GM12801 (cell line): ENCODE data around the gene EBLN1.

ENCODE experiments used
- TF ChIP-seq, protein P1 (sequence below): IDR thresholded peaks from one replicate; pipeline ENCODE4 v1.5.1; 2011; ENCODE audit warnings: control low read depth; ENCODE audit not compliant: insufficient read length; ENCODE audit errors: extremely low read depth

Gene EBLN1

DNA sequence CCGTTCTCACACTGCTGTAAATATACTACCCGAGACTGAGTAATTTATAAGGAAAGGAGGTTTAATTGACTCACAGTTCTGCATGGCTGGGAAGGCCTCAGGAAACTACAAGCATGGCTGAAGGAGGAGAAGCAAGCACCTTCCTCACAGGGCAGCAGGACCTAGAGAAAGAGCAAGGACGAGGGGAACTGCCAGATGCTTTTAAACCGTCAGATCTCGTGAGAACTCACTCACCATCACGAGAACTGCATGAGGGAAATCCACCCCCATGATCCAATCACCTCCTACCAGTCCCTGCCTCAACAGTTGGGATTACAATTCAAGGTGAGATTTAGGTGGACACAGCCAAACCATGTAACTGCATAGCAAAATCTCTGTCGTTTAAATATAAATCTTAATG, at the start of gene EBLN1:
Gene EBLN1 (minus strand): TSS at position 174 of the 400 bp plus-strand sequence. CDS start 8,032 bp downstream, outside the sequence.
- TF ChIP-seq, protein P1, sequence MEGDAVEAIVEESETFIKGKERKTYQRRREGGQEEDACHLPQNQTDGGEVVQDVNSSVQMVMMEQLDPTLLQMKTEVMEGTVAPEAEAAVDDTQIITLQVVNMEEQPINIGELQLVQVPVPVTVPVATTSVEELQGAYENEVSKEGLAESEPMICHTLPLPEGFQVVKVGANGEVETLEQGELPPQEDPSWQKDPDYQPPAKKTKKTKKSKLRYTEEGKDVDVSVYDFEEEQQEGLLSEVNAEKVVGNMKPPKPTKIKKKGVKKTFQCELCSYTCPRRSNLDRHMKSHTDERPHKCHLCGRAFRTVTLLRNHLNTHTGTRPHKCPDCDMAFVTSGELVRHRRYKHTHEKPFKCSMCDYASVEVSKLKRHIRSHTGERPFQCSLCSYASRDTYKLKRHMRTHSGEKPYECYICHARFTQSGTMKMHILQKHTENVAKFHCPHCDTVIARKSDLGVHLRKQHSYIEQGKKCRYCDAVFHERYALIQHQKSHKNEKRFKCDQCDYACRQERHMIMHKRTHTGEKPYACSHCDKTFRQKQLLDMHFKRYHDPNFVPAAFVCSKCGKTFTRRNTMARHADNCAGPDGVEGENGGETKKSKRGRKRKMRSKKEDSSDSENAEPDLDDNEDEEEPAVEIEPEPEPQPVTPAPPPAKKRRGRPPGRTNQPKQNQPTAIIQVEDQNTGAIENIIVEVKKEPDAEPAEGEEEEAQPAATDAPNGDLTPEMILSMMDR = no peak

DNA sequence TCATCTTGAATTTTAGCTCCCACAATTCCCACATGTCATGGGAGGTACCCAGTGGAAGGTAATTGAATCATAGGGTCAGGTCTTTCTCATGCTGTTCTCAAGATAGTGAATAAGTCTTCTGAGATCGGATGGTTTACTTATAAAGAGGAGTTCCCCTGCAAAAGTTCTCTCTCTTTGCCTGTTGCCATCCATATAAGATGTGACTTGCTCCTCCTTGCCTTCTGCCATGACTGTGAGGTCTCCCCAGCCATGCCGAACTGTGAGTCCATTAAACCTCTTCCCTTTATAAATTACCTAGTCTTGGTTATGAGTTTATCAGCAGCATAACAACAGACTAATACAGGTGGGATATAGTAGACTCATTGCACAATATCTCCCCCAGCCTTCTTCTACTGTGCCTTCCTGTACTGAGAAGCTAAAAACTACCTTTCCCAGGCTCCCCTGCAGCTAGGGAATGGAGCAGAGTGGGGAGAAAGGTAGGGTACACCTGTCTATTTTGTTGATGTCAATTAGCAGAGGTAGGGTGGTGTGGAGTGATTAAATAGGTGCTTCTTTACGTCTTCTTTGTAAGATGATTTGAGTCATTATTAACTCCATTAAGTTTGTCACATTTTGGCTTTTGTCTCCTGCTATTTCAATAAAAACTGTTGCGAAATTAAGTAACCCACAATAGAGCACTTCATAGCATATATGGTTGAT, 48.2 kb upstream of the EBLN1 start:
- TF ChIP-seq, protein P1 = no peak

DNA sequence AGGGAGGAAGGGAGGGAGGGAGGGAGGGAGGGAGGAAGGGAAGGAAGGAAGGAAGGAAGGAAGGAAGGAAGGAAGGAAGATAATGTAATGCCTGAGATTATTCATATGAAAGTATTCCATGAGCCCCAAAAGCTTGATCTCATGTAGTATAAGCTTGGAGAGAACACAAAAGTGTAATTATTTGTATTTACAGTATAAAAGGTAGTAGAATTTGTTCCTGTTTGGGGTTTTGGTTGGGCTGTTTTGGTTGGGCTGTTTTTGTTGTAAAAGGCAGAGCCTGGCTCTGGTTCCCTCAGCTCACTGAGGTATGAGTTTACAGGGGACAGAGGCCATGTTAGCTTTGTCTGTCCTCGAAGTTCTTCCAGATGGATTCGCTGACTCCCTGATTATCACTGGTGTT, 45.3 kb upstream of the EBLN1 start:
- TF ChIP-seq, protein P1 = no peak

DNA sequence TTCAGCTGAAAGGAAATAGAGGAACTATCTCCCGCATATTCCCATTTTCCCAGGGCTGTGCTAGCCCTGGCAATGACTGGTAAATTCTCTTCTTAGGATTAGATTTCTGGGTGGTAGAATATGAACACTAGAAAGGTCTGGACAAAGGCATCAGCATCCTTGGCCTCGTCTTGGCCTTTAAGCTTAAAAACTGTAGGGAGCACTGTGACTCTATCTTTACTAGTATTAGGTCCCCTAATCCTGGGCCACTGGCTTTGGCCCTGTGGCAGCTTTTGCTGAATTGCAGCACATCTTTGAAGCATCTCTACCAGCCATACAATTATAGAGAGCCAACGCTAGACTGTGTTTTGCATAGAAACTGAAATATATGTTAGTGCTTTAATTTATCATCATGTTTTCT, 41.5 kb upstream of the EBLN1 start:
- TF ChIP-seq, protein P1 = no peak

DNA sequence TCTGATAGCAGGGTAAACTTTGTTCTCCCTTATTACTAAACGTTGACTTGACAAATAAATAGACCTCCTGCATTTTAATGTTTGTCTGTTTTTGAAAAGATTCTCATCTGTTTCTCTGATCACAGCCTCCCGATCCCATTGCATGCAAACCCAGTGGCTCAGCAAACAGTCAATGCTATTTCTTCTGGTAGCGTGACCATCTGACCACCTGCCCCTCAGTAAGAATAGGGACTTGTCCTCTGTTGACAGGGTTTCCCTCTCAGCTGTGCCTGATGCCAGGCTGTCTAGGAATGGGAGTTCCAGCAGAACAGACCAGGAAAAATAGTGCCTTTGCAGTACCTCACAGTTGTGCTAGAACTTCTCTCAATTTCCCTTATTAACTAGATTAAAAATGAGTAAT, 40.7 kb upstream of the EBLN1 start:
- TF ChIP-seq, protein P1 = no peak

DNA sequence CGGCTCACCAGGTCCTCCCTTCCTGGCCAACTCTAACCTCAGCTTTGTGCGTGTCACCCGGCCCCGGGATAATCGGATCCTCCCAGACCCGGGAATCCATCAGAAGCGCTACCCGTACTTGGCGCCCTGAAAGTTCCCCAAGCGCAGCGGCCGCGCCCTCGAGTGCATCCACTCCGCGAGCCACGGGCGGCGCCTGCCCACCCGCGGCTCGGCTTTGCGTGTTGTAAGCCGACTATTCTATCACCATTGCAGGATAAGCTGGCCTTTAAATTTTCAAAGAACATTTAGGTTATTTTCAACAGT, 35.7 kb upstream of the EBLN1 start:
- TF ChIP-seq, protein P1 = no peak

DNA sequence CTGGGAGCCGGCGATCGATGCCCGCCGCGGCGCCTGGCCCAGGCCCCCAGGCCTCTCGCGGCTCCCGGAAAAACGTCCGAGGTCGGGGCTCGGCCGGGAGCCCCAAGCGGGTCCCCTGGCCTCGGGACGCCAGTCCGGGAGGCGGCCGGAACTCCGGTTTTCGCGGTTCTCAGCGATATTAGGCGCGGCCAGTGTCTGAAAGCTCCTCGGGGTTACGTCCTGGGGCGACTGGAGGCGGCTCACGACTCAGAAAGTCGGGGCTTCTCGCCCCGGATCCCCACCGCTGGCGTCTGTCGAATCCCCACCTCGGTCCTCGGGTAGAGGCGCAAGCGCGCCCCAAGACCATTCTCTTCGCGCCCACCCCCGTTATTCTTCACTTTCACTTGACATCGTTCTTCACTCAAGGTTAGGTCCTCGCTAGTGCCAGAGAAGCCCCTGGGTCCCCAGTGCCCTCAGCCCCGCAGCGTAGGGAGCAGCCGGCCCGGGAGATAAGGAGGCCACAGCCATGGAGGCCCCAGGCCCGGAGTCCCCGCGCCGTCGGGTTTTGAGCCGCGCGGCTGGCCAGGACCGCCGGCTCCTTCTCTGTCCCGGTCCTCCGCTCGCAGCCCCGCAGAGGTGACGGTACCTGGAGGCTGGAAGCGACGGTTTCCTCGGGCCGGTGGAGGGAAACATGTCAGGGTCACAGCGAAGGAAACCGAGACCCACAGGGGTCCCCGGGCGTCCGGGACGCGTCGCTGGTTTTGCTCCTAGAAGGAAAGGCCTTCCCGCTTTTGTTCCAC, 35.2 kb upstream of the EBLN1 start:
- TF ChIP-seq, protein P1 = no peak
